ENCODE measurements around the gene IFI27L1. TPM values are rescaled to one million over a fixed set of nuclear protein-coding genes. Genes with fewer than 3 reads are reported as not detected.

Gene IFI27L1
- total RNA-seq, 1 donor from 2014 or later: 27.7 TPM

DNA sequence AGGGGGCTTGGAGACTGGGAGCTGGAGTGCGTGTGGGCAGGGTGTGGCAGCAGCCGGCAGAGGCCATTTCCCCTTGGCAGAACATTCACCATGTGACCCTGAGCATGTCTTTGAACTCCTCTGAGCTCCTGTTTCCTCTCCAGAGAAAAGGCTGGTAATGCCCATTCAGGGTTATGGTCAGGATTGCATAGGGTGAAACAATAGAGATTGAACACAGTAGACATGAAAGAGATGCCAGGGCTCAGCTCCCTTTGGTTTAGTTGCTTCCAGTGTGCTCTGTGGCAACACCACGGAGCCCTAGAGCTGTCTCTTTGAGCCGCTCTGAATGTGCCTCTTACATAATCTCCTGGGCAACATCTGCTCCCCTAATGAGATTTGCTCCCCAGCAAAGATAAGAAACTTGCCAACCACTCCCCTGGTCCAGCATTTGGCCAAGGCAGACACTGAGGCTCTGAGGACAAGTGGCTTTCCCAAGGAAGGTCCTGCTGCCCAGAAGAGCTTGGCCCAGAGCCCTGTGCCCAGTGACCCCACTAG lies 34.0 kb downstream of the IFI27L1 start:
- H3K27ac Mint-ChIP-seq: no peak overlapping the region
- peaks cover 5% of the 10 kb centered on the region for H3K27me3 Mint-ChIP-seq (ENCODE audit: low read depth)
- H3K4me1 Mint-ChIP-seq (ENCODE audit: low read depth): peaks cover 5% of the 10 kb centered on the region
- no peak for DNase-seq (ENCODE audit: low spot score)
- no peak overlapping the region for H3K4me3 Mint-ChIP-seq (ENCODE audit: low read depth)
- H3K9me3 Mint-ChIP-seq: peaks cover 6% of the 10 kb centered on the region
- H3K36me3 Mint-ChIP-seq (ENCODE audit: low read depth): no peaks in the 10 kb centered on the region
- intact Hi-C loops (cut with micrococcal nuclease): no loop called here

DNA sequence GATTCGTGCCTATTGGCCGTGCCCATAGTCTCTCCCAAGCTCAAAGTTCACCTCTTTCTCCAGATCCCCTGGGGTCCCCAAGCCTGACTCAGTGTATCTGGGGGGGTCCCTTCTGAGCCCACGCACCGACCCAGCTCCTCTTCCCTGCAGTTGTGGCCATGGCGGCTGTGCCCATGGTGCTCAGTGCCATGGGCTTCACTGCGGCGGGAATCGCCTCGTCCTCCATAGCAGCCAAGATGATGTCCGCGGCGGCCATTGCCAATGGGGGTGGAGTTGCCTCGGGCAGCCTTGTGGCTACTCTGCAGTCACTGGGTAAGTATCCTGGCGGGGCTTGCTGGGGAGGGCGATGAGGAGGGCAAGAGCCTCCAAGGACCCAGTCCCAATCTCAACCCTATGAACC lies 34.5 kb downstream of the IFI27L1 start:
- Mint-ChIP-seq H3K27me3 (ENCODE audit: low read depth) (peaks cover 6% of the 10 kb centered on the region), H3K27ac (no peak overlapping the region), H3K4me3 (ENCODE audit: low read depth) (no peak overlapping the region), H3K36me3 (ENCODE audit: low read depth) (no peaks in the 10 kb centered on the region), H3K4me1 (ENCODE audit: low read depth) (peaks cover 2% of the 10 kb centered on the region), H3K9me3 (peaks cover 7% of the 10 kb centered on the region)
- no peak for DNase-seq (ENCODE audit: low spot score)
- intact Hi-C loops (cut with micrococcal nuclease): no loop called here

GRCh38 chr14:94116701-94117100 lies 35.6 kb downstream of the IFI27L1 start:
- Mint-ChIP-seq H3K36me3 (ENCODE audit: low read depth) (no peaks in the 10 kb centered on the region), H3K27me3 (ENCODE audit: low read depth) (peaks cover 15% of the 10 kb centered on the region), H3K27ac (no peak overlapping the region), H3K4me3 (ENCODE audit: low read depth) (no peak overlapping the region), H3K9me3 (peaks cover 13% of the 10 kb centered on the region), H3K4me1 (ENCODE audit: low read depth) (peaks cover 2% of the 10 kb centered on the region)
- intact Hi-C loops (cut with micrococcal nuclease): no loop called here
- DNase-seq (ENCODE audit: low spot score): no peak

- no peak for DNase-seq (ENCODE audit: low spot score)
- Mint-ChIP-seq H3K27ac (no peak overlapping the region), H3K36me3 (ENCODE audit: low read depth) (no peaks in the 10 kb centered on the region), H3K4me3 (ENCODE audit: low read depth) (no peak overlapping the region), H3K4me1 (ENCODE audit: low read depth) (no peaks in the 10 kb centered on the region), H3K9me3 (peaks cover 13% of the 10 kb centered on the region), H3K27me3 (ENCODE audit: low read depth) (peaks cover 15% of the 10 kb centered on the region)
- intact Hi-C loops (cut with micrococcal nuclease): no loop called here
Measured at GRCh38 chr14:94117856-94118255, 36.7 kb downstream of the IFI27L1 start.

DNA sequence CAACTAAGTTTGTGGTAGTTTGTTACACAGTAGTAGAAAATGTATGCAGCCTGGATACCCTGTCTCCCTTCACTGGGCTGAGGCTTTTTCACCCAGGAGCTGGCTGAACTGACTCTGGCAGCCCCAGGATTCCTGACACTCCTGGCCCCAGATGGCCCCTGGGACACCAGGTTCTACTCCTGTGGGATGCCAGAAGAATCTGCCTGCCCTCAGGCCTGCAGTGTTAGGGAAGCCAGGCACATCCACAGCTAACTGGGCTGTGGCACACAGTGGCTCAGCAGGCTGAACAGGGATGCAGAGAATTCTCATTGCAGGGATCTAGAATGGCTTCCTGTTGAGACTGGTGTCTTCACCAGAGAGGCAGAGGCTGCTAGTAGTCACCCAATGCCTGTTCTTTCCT lies 38.0 kb downstream of the IFI27L1 start:
- intact Hi-C loops (cut with micrococcal nuclease): no loop called here
- Mint-ChIP-seq H3K27ac (no peak overlapping the region), H3K27me3 (ENCODE audit: low read depth) (peaks cover 15% of the 10 kb centered on the region), H3K9me3 (peaks cover 13% of the 10 kb centered on the region), H3K4me1 (ENCODE audit: low read depth) (no peaks in the 10 kb centered on the region), H3K36me3 (ENCODE audit: low read depth) (no peaks in the 10 kb centered on the region), H3K4me3 (ENCODE audit: low read depth) (no peak overlapping the region)
- no peak for DNase-seq (ENCODE audit: low spot score)

DNA sequence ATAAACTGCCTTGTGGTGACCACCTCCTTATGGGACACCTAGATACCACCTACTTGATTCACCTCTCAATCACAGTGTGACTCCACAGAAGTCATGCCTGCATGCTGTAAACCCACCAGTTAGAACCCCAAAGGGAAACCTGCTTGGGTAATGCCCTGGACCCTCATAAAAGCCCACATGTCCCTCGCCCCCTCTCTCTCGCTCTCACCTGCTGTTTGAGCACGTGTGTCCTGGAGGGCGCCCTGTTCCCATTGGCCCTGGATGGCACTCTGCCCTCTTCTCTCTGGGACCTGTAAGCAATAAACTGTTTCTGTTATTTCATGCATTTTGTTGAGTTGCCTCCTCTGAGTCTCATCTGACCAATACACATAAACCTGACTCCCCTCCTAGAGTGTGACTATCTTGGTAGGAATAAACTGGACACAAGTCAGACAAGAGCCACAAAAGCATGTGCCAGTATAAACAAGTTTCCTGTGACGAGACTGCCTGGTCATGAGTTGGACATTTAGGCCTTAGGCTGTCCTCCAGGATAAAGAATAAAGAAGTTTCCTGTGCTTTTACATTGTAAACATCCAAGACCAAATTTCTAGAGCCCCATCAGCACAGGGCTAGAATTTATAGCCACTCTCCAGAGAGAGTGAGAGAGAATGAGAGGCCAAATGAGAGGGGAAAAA lies 39.7 kb downstream of the IFI27L1 start:
- peaks cover 13% of the 10 kb centered on the region for H3K9me3 Mint-ChIP-seq
- no peak overlapping the region for H3K27ac Mint-ChIP-seq
- intact Hi-C loops (cut with micrococcal nuclease): no loop called here
- no peaks in the 10 kb centered on the region for H3K36me3 Mint-ChIP-seq (ENCODE audit: low read depth)
- H3K4me1 Mint-ChIP-seq (ENCODE audit: low read depth): no peaks in the 10 kb centered on the region
- no peak overlapping the region for H3K4me3 Mint-ChIP-seq (ENCODE audit: low read depth)
- no peak for DNase-seq (ENCODE audit: low spot score)
- peaks cover 14% of the 10 kb centered on the region for H3K27me3 Mint-ChIP-seq (ENCODE audit: low read depth)

DNA sequence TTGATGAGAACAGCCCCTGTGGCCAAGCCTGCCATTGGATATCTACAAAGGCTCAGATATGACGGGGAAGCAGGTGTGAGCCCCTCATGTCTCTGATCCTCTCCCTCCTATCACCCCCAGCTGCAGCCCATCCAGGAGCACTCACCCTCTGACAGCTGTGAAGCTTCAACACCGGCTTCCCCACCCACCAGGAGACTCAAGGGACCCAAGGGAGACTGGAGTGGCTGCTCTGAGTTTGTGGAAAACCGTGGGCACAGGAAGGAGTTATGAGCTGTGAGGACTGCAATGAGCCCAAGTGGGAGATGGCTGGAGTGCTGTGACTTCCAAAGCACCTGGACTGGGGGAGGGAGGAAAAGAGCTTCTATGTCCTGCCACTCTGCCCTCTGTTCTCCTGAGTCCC lies 40.4 kb downstream of the IFI27L1 start:
- H3K4me1 Mint-ChIP-seq (ENCODE audit: low read depth): no peaks in the 10 kb centered on the region
- H3K4me3 Mint-ChIP-seq (ENCODE audit: low read depth): no peak overlapping the region
- no peak for DNase-seq (ENCODE audit: low spot score)
- intact Hi-C loops (cut with micrococcal nuclease): no loop called here
- peaks cover 13% of the 10 kb centered on the region for H3K9me3 Mint-ChIP-seq
- H3K36me3 Mint-ChIP-seq (ENCODE audit: low read depth): no peaks in the 10 kb centered on the region
- no peak overlapping the region for H3K27ac Mint-ChIP-seq
- peaks cover 14% of the 10 kb centered on the region for H3K27me3 Mint-ChIP-seq (ENCODE audit: low read depth)

GRCh38 chr14:94122438-94122837 lies 41.3 kb downstream of the IFI27L1 start:
- Mint-ChIP-seq H3K4me3 (ENCODE audit: low read depth) (no peak overlapping the region), H3K9me3 (peaks cover 13% of the 10 kb centered on the region), H3K4me1 (ENCODE audit: low read depth) (no peaks in the 10 kb centered on the region), H3K36me3 (ENCODE audit: low read depth) (no peaks in the 10 kb centered on the region), H3K27me3 (ENCODE audit: low read depth) (peaks cover 14% of the 10 kb centered on the region), H3K27ac (no peak overlapping the region)
- intact Hi-C loops (cut with micrococcal nuclease): no loop called here
- DNase-seq (ENCODE audit: low spot score): no peak

- H3K27me3 Mint-ChIP-seq (ENCODE audit: low read depth): peaks cover 11% of the 10 kb centered on the region
- no peak for DNase-seq (ENCODE audit: low spot score)
- intact Hi-C loops (cut with micrococcal nuclease): no loop called here
Measured at GRCh38 chr14:94123296-94123695, 42.2 kb downstream of the IFI27L1 start.

GRCh38 chr14:94123868-94124267 lies 42.8 kb downstream of the IFI27L1 start:
- Mint-ChIP-seq H3K4me1 (ENCODE audit: low read depth) (peaks cover 5% of the 10 kb centered on the region), H3K9me3 (peaks cover 13% of the 10 kb centered on the region), H3K36me3 (ENCODE audit: low read depth) (no peaks in the 10 kb centered on the region), H3K4me3 (ENCODE audit: low read depth) (no peak overlapping the region), H3K27ac (no peak overlapping the region), H3K27me3 (ENCODE audit: low read depth) (peaks cover 11% of the 10 kb centered on the region)
- intact Hi-C loops (cut with micrococcal nuclease): no loop called here
- DNase-seq (ENCODE audit: low spot score): no peak

More at GRCh38 chr14:94123296-94123695, 42.2 kb downstream of the IFI27L1 start:
- no peak overlapping the region for H3K27ac Mint-ChIP-seq
- H3K9me3 Mint-ChIP-seq: peaks cover 13% of the 10 kb centered on the region
- H3K36me3 Mint-ChIP-seq (ENCODE audit: low read depth): no peaks in the 10 kb centered on the region
- no peak overlapping the region for H3K4me3 Mint-ChIP-seq (ENCODE audit: low read depth)
- no peaks in the 10 kb centered on the region for H3K4me1 Mint-ChIP-seq (ENCODE audit: low read depth)

DNA sequence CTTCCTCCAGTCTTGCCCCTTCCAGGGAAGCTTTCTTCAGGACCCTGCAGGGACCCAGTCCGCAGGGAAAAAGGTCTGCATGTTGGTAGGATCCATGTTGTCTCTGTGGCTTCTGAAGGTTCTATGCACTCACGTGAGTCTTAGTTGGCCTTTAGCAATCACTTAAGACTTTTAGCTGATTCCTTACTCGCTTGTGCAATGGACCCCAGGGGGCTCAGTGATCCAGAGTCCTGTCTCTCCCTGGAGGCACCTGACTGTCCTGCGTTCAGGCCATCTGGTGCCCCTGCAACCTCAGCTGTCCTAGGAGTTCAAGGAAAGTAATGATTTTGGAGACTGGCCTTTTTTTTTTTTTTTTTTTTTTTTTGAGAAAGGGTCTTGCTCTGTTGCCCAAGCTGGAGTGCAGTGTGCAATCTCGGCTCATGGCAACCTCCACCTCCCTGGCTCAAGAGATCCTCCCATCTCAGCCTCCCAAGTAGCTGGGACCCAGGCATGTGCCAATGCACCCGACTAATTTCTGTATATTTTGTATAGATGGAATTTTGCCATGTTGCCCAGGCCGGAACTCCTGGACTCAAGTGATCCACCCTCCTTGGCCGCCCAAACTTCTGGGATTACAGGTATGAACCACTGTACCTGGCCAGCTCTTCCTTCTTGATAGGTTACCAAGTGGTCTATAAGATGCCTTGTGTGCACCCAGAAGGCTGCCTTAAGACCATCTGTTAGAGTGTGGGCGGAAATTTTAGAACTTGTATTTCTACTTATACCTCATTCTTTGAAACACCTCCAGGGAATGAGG lies 43.7 kb downstream of the IFI27L1 start:
- Mint-ChIP-seq H3K9me3 (peaks cover 8% of the 10 kb centered on the region), H3K4me1 (ENCODE audit: low read depth) (peaks cover 9% of the 10 kb centered on the region), H3K27ac (no peak overlapping the region), H3K27me3 (ENCODE audit: low read depth) (peaks cover 11% of the 10 kb centered on the region), H3K4me3 (ENCODE audit: low read depth) (no peak overlapping the region), H3K36me3 (ENCODE audit: low read depth) (no peaks in the 10 kb centered on the region)
- DNase-seq (ENCODE audit: low spot score): no peak
- intact Hi-C loops (cut with micrococcal nuclease): no loop called here

- Mint-ChIP-seq H3K4me3 (ENCODE audit: low read depth) (no peak overlapping the region), H3K27ac (no peak overlapping the region), H3K9me3 (peaks cover 3% of the 10 kb centered on the region), H3K27me3 (ENCODE audit: low read depth) (peaks cover 7% of the 10 kb centered on the region), H3K4me1 (ENCODE audit: low read depth) (peaks cover 16% of the 10 kb centered on the region), H3K36me3 (ENCODE audit: low read depth) (no peaks in the 10 kb centered on the region)
- DNase-seq (ENCODE audit: low spot score): no peak
- intact Hi-C loops (cut with micrococcal nuclease): no loop called here
Measured at GRCh38 chr14:94125659-94126418, 44.7 kb downstream of the IFI27L1 start.

- peaks cover 16% of the 10 kb centered on the region for H3K4me1 Mint-ChIP-seq (ENCODE audit: low read depth)
- intact Hi-C loops (cut with micrococcal nuclease): no loop called here
- H3K27ac Mint-ChIP-seq: no peak overlapping the region
- no peak overlapping the region for H3K4me3 Mint-ChIP-seq (ENCODE audit: low read depth)
- no peak for DNase-seq (ENCODE audit: low spot score)
- no peaks in the 10 kb centered on the region for H3K9me3 Mint-ChIP-seq
- peaks cover 8% of the 10 kb centered on the region for H3K27me3 Mint-ChIP-seq (ENCODE audit: low read depth)
- no peaks in the 10 kb centered on the region for H3K36me3 Mint-ChIP-seq (ENCODE audit: low read depth)
Measured at GRCh38 chr14:94126419-94126677, 45.2 kb downstream of the IFI27L1 start.
